Trophoblast cell (in vitro differentiated cells and primary cell): ENCODE results near the gene LGALS7.
"Not testable (repeated sequence)": the region's sequence is repeated elsewhere in the genome, so short reads cannot be mapped to it uniquely, and the experiment has no call there.

Experiments used
- DNase-seq, 2 donors: peaks; one replicate each; pipeline ENCODE4 v3.0.0-alpha.2; 2016
- H2AFZ ChIP-seq: 2 replicates; pipeline ENCODE4 v1.6.1; 2013; ENCODE audit warnings: low read length, moderate library complexity, mild to moderate bottlenecking; ENCODE audit not compliant: insufficient read depth, poor library complexity
- H2AK5ac ChIP-seq: 2 replicates; pipeline ENCODE4 v1.6.1; 2013; ENCODE audit warnings: mild to moderate bottlenecking, low read length
- H2BK120ac ChIP-seq: 2 replicates; pipeline ENCODE4 v1.6.1; 2013; ENCODE audit warnings: low read length, mild to moderate bottlenecking, moderate library complexity; ENCODE audit not compliant: insufficient read depth, poor library complexity
- H2BK12ac ChIP-seq: 2 replicates; pipeline ENCODE4 v1.6.1; 2013; ENCODE audit warnings: mild to moderate bottlenecking, low read length, moderate library complexity
- H2BK5ac ChIP-seq: 2 replicates; pipeline ENCODE4 v1.6.1; 2013; ENCODE audit warnings: low read length, low read depth, moderate library complexity, mild to moderate bottlenecking; ENCODE audit not compliant: poor library complexity
- H3K14ac ChIP-seq: 2 replicates; pipeline ENCODE4 v1.6.1; 2013; ENCODE audit warnings: mild to moderate bottlenecking, low read length
- H3K18ac ChIP-seq: 2 replicates; pipeline ENCODE4 v1.6.1; 2013; ENCODE audit warnings: mild to moderate bottlenecking, low read length
- H3K23ac ChIP-seq: 2 replicates; pipeline ENCODE4 v1.6.1; 2013; ENCODE audit warnings: low read length
- H3K27ac ChIP-seq: 2 replicates; pipeline ENCODE4 v1.5.1; 2013; ENCODE audit warnings: low read depth, mild to moderate bottlenecking, inconsistent platforms, low read length, moderate library complexity
- H3K27me3 ChIP-seq: 2 replicates; pipeline ENCODE4 v1.6.1; 2013; ENCODE audit warnings: inconsistent platforms, mild to moderate bottlenecking, low read length, moderate library complexity; ENCODE audit not compliant: insufficient read depth
- H3K36me3 ChIP-seq, 2 experiments: 1 replicate in 1 of 2; 2 replicates in 1 of 2; pipeline ENCODE4 v1.6.1; 2013; ENCODE audit warnings: low read length in 2 of 2, mild to moderate bottlenecking in 2 of 2, moderate library complexity in 1 of 2; ENCODE audit not compliant: insufficient read depth in 2 of 2, control insufficient read depth in 1 of 2
- H3K4ac ChIP-seq: 2 replicates; pipeline ENCODE4 v1.6.1; 2013; ENCODE audit warnings: low read depth, mild to moderate bottlenecking, low read length, moderate library complexity
- H3K4me1 ChIP-seq, 2 experiments: 1 replicate in 1 of 2; 2 replicates in 1 of 2; pipeline ENCODE4 v1.6.1; 2013; ENCODE audit warnings: low read length in 2 of 2, mild to moderate bottlenecking in 2 of 2, moderate library complexity in 1 of 2; ENCODE audit not compliant: insufficient read depth in 2 of 2, control insufficient read depth in 1 of 2
- H3K4me2 ChIP-seq: 2 replicates; pipeline ENCODE4 v1.6.1; 2013; ENCODE audit warnings: inconsistent platforms, mild to moderate bottlenecking, low read length, moderate library complexity
- H3K4me3 ChIP-seq: 2 replicates; pipeline ENCODE4 v1.5.1; 2013; ENCODE audit warnings: mild to moderate bottlenecking, low read depth, low read length, inconsistent platforms
- H3K79me1 ChIP-seq: one replicate; pipeline ENCODE4 v1.6.1; 2013; ENCODE audit warnings: low read length
- H3K79me2 ChIP-seq: 2 replicates; pipeline ENCODE4 v1.6.1; 2013; ENCODE audit warnings: low read length, mild to moderate bottlenecking; ENCODE audit not compliant: control insufficient read depth, insufficient read depth, poor library complexity
- H3K9ac ChIP-seq: 2 replicates; pipeline ENCODE4 v1.6.1; 2013; ENCODE audit warnings: mild to moderate bottlenecking, low read length
- H3K9me3 ChIP-seq: 2 replicates; pipeline ENCODE4 v1.6.1; 2013; ENCODE audit warnings: low read depth, mild to moderate bottlenecking, control low read depth, inconsistent platforms, low read length; ENCODE audit not compliant: insufficient read depth
- H4K12ac ChIP-seq: 2 replicates; pipeline ENCODE4 v1.6.1; 2013; ENCODE audit warnings: low read depth, mild to moderate bottlenecking, low read length, moderate library complexity
- H4K8ac ChIP-seq: 2 replicates; pipeline ENCODE4 v1.6.1; 2013; ENCODE audit warnings: low read depth, mild to moderate bottlenecking, low read length, moderate library complexity
- H4K91ac ChIP-seq: one replicate; pipeline ENCODE4 v1.6.1; 2013; ENCODE audit warnings: low read depth, mild to moderate bottlenecking, low read length, moderate library complexity
- WGBS: extraction: QIAGEN DNeasy Blood & Tissue Kit; methylation state at CpG from one replicate; pipeline ENCODE4 v1.1.7; 2013; ENCODE audit warnings: missing lambda C conversion rate; ENCODE audit not compliant: insufficient read length, insufficient coverage; ENCODE audit errors: extremely low coverage; 5-methylcytosine and 5-hydroxymethylcytosine counted together

Gene LGALS7

GRCh38 chr19:38786572-38787265 is 13.4 kb upstream of the LGALS7 start:
- no peak overlapping the region for H4K12ac ChIP-seq
- no peaks in the 10 kb centered on the region for H3K9me3 ChIP-seq
- no peaks in the 10 kb centered on the region for H3K4me1 ChIP-seq
- H3K4me2 ChIP-seq = no peak overlapping the region
- H3K9ac ChIP-seq = no peak overlapping the region
- H2AFZ ChIP-seq = no peak overlapping the region
- no peak overlapping the region for H4K8ac ChIP-seq
- no peak overlapping the region for H3K23ac ChIP-seq
- H3K79me1 ChIP-seq = peaks cover 1% of the 10 kb centered on the region
- no peaks in the 10 kb centered on the region for H3K36me3 ChIP-seq
- H2BK12ac ChIP-seq = peak overlapping the region; percentile 13
- H4K91ac ChIP-seq = no peak overlapping the region
- H3K4ac ChIP-seq = no peak overlapping the region
- no peaks in the 10 kb centered on the region for H3K79me2 ChIP-seq
- no peak overlapping the region for H2BK5ac ChIP-seq
- H2AK5ac ChIP-seq = no peak overlapping the region
- no peak overlapping the region for H3K27ac ChIP-seq
- H3K14ac ChIP-seq = no peak overlapping the region
- WGBS = no CpG with 5 or more reads among the region's 11 CpGs
- no peaks in the 10 kb centered on the region for H3K27me3 ChIP-seq
- H3K18ac ChIP-seq = peak overlapping the region; percentile 9
- H2BK120ac ChIP-seq = no peak overlapping the region
- DNase-seq = no peak
- H3K4me3 ChIP-seq = no peak overlapping the region

GRCh38 chr19:38786061-38786460 is 12.7 kb upstream of the LGALS7 start:
- not testable (repeated sequence) for DNase-seq, H3K36me3 ChIP-seq

GRCh38 chr19:38785187-38785699 is 11.9 kb upstream of the LGALS7 start:
- H3K36me3 ChIP-seq = no peaks in the 10 kb centered on the region

More at GRCh38 chr19:38786061-38786460, 12.7 kb upstream of the LGALS7 start:
- H3K27me3 ChIP-seq, H2AK5ac ChIP-seq, H3K4me3 ChIP-seq, H2BK12ac ChIP-seq, H2BK5ac ChIP-seq, H4K12ac ChIP-seq, H3K4me1 ChIP-seq, H3K4ac ChIP-seq, H2BK120ac ChIP-seq, H3K4me2 ChIP-seq, H3K23ac ChIP-seq, H3K79me2 ChIP-seq, H4K8ac ChIP-seq, H2AFZ ChIP-seq, H3K14ac ChIP-seq, H3K27ac ChIP-seq, H3K9me3 ChIP-seq, H3K9ac ChIP-seq, H3K79me1 ChIP-seq, H4K91ac ChIP-seq, H3K18ac ChIP-seq: not testable (repeated sequence)
- no CpG with 5 or more reads among the region's 3 CpGs for WGBS

GRCh38 chr19:38784224-38784623 is 10.9 kb upstream of the LGALS7 start:
- no peaks in the 10 kb centered on the region for H3K27me3 ChIP-seq
- H3K79me1 ChIP-seq = peaks cover 1% of the 10 kb centered on the region
- H3K4ac ChIP-seq = no peak overlapping the region
- no peak overlapping the region for H3K18ac ChIP-seq
- no peak overlapping the region for H4K91ac ChIP-seq
- DNase-seq = peak; percentile 28 to 62
- H2BK5ac ChIP-seq = no peak overlapping the region
- no peak overlapping the region for H3K23ac ChIP-seq
- H2AK5ac ChIP-seq = no peak overlapping the region
- no peak overlapping the region for H3K4me2 ChIP-seq
- no peak overlapping the region for H3K27ac ChIP-seq
- H2BK120ac ChIP-seq = no peak overlapping the region
- H2AFZ ChIP-seq = no peak overlapping the region
- H3K9ac ChIP-seq = no peak overlapping the region
- no peaks in the 10 kb centered on the region for H3K4me1 ChIP-seq
- no peaks in the 10 kb centered on the region for H3K79me2 ChIP-seq
- WGBS = no CpG with 5 or more reads among the region's 3 CpGs
- H3K14ac ChIP-seq = no peak overlapping the region
- no peaks in the 10 kb centered on the region for H3K9me3 ChIP-seq
- H2BK12ac ChIP-seq = no peak overlapping the region
- H3K4me3 ChIP-seq = no peak overlapping the region
- no peak overlapping the region for H4K12ac ChIP-seq
- H4K8ac ChIP-seq = no peak overlapping the region
- H3K36me3 ChIP-seq = no peaks in the 10 kb centered on the region

More at GRCh38 chr19:38785187-38785699, 11.9 kb upstream of the LGALS7 start:
- no peak overlapping the region for H4K8ac ChIP-seq
- H2AK5ac ChIP-seq = no peak overlapping the region
- H3K9me3 ChIP-seq = no peaks in the 10 kb centered on the region
- no peak overlapping the region for H4K12ac ChIP-seq
- no peak overlapping the region for H4K91ac ChIP-seq
- no peak overlapping the region for H3K23ac ChIP-seq
- DNase-seq = no peak
- no peak overlapping the region for H2AFZ ChIP-seq
- no peak overlapping the region for H3K14ac ChIP-seq
- no peak overlapping the region for H2BK5ac ChIP-seq
- no peak overlapping the region for H3K4me3 ChIP-seq
- H3K18ac ChIP-seq = no peak overlapping the region
- WGBS = no CpG with 5 or more reads among the region's 7 CpGs
- no peak overlapping the region for H3K27ac ChIP-seq
- no peaks in the 10 kb centered on the region for H3K27me3 ChIP-seq
- peaks cover 1% of the 10 kb centered on the region for H3K79me1 ChIP-seq
- H2BK120ac ChIP-seq = no peak overlapping the region
- H3K4me2 ChIP-seq = no peak overlapping the region
- H3K4ac ChIP-seq = no peak overlapping the region
- H2BK12ac ChIP-seq = no peak overlapping the region
- H3K79me2 ChIP-seq = no peaks in the 10 kb centered on the region
- no peaks in the 10 kb centered on the region for H3K4me1 ChIP-seq
- H3K9ac ChIP-seq = no peak overlapping the region
